HG03060 (cell line): ENCODE measurements around the gene AGMO.

Source experiments
- ATAC-seq: cut with Tn5 transposase; IDR thresholded peaks from one replicate; pipeline ENCODE4 v1.9.1; 2021; ENCODE audit warnings: low read depth, moderate number of reproducible peaks; ENCODE audit not compliant: unreplicated experiment

Gene AGMO

GRCh38 chr7:15462721-15463389 lies 99.0 kb downstream of the AGMO start:
- ATAC-seq, result no peak

- no peak for ATAC-seq
These were observed 100.2 kb downstream of the AGMO start for GRCh38 chr7:15461576-15461975.

GRCh38 chr7:15459018-15459615 lies 102.7 kb downstream of the AGMO start:
- ATAC-seq, result no peak

- ATAC-seq, result no peak
These were observed 103.5 kb downstream of the AGMO start for GRCh38 chr7:15457990-15458955.

- ATAC-seq, result no peak
These were observed 109.1 kb downstream of the AGMO start for GRCh38 chr7:15452670-15453069.

GRCh38 chr7:15446722-15447121 lies 115.1 kb downstream of the AGMO start:
- ATAC-seq, result no peak

- no peak for ATAC-seq
These were observed 115.5 kb downstream of the AGMO start for GRCh38 chr7:15446280-15446679.

GRCh38 chr7:15441915-15442314 lies 119.9 kb downstream of the AGMO start:
- no peak for ATAC-seq

- no peak for ATAC-seq
These were observed 121.3 kb downstream of the AGMO start for GRCh38 chr7:15440482-15440881.

GRCh38 chr7:15439853-15440252 lies 122.0 kb downstream of the AGMO start:
- ATAC-seq, result no peak

- ATAC-seq, result no peak
These were observed 128.7 kb downstream of the AGMO start for GRCh38 chr7:15433151-15433550.

GRCh38 chr7:15430911-15431310 lies 130.9 kb downstream of the AGMO start:
- ATAC-seq, result no peak

GRCh38 chr7:15430191-15430590 lies 131.6 kb downstream of the AGMO start:
- ATAC-seq, result no peak

GRCh38 chr7:15424468-15424867 lies 137.3 kb downstream of the AGMO start:
- ATAC-seq, result no peak

GRCh38 chr7:15419596-15419995 lies 142.2 kb downstream of the AGMO start:
- ATAC-seq, result no peak

- ATAC-seq, result no peak
These were observed 143.6 kb downstream of the AGMO start for GRCh38 chr7:15418264-15418663.

- no peak for ATAC-seq
These were observed 144.3 kb downstream of the AGMO start for GRCh38 chr7:15417341-15417988.

- no peak for ATAC-seq
These were observed 150.8 kb downstream of the AGMO start for GRCh38 chr7:15411019-15411418.

- no peak for ATAC-seq
These were observed 153.9 kb downstream of the AGMO start for GRCh38 chr7:15407910-15408309.

- ATAC-seq, result no peak
These were observed 158.1 kb downstream of the AGMO start for GRCh38 chr7:15403751-15404150.

- ATAC-seq, result no peak
These were observed 158.5 kb downstream of the AGMO start for GRCh38 chr7:15403315-15403714.
